ENCODE measurements around the gene MTUS2. TPM values are rescaled to one million over a fixed set of nuclear protein-coding genes. Genes with fewer than 3 reads are reported as not detected.

MTUS2 gene
- total and polyA plus RNA-seq, 2 of the 8 experiments (the other 6 are each of a cell fraction or from before 2014, with no cell fraction given): 0.18 to 0.80 TPM

DNA sequence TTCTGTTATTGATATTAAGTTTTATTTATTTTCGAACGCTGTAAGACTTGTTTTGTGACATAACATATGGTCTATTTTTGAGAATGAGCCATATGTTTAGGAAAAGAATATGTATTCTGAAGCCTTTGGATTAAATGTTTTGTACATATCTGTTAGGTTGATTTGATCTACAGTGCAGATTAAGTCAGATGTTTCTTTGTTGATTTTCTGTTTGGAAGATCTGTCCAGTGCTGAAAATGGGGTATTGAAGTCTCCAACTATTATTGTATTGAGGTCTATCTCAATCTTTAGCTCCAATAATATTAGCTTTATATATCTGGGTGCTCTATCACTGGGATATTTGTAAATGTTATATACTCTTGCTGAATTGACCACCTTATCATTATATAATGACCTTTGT lies 97.9 kb downstream of the MTUS2 start (continued):
- TF ChIP-seq TCF12 (IDR thresholded peaks at IDR 0.05; ENCODE audit: low read depth, low read length) (no peak), SP2 (IDR thresholded peaks at IDR 0.05; ENCODE audit: low read length) (no peak), EGR1 (IDR thresholded peaks at IDR 0.05; ENCODE audit: borderline replicate concordance, low read depth, low read length) (no peak)
